ENCODE data around the gene IRGC.

Gene IRGC

DNA sequence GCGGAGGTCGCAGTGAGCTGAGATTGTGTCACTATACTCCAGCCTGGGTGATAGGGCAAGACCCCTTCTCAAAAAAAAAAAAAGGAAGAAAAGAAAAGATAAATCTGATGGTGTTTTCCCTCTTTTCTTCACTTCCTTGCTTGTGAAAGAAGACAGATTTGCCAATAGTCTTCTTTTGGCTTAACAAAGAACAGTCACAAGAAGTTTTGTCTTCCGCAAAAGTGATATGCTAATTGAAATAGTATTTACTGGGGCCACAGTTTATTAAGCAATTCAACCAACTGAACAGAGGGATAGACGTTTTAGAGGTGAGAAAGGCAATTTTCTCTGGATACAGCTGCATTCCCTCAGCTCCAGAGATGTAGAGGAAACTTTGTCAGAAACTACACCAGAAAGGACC lies 23.0 kb upstream of the IRGC start:
- no peaks in the 10 kb centered on the region for H3K9me3 ChIP-seq (ENCODE audit: insufficient read depth, low read length)
- no peak overlapping the region for H3K4me3 ChIP-seq (ENCODE audit: insufficient read depth, low read length, poor library complexity, severe bottlenecking)
- H4K20me1 ChIP-seq (ENCODE audit: low read depth, low read length): no peaks in the 10 kb centered on the region
- no peak overlapping the region for H2AFZ ChIP-seq (ENCODE audit: low read depth, low read length, severe bottlenecking)
- H3F3A ChIP-seq (ENCODE audit: insufficient read depth): no peaks in the 10 kb centered on the region
- H3K79me2 ChIP-seq (ENCODE audit: insufficient read depth, low read length): no peaks in the 10 kb centered on the region
- no peaks in the 10 kb centered on the region for H3K27me3 ChIP-seq (ENCODE audit: low read length)
- no peak overlapping the region for H3K4me2 ChIP-seq (ENCODE audit: low read depth, low read length, poor library complexity, severe bottlenecking)
- H3K9me2 ChIP-seq (replicated peaks; ENCODE audit: insufficient read depth, low read length): no peaks in the 10 kb centered on the region
- TF ChIP-seq, protein P1, sequence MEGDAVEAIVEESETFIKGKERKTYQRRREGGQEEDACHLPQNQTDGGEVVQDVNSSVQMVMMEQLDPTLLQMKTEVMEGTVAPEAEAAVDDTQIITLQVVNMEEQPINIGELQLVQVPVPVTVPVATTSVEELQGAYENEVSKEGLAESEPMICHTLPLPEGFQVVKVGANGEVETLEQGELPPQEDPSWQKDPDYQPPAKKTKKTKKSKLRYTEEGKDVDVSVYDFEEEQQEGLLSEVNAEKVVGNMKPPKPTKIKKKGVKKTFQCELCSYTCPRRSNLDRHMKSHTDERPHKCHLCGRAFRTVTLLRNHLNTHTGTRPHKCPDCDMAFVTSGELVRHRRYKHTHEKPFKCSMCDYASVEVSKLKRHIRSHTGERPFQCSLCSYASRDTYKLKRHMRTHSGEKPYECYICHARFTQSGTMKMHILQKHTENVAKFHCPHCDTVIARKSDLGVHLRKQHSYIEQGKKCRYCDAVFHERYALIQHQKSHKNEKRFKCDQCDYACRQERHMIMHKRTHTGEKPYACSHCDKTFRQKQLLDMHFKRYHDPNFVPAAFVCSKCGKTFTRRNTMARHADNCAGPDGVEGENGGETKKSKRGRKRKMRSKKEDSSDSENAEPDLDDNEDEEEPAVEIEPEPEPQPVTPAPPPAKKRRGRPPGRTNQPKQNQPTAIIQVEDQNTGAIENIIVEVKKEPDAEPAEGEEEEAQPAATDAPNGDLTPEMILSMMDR (IDR thresholded peaks at IDR 0.05; ENCODE audit: insufficient read depth, low read length, poor library complexity, severe bottlenecking): no peak
- TF ChIP-seq EZH2phosphoT487 (conservative IDR thresholded peaks at IDR 0.05; ENCODE audit: low read length): no peak
- H3K36me3 ChIP-seq (ENCODE audit: low read length): no peaks in the 10 kb centered on the region
- H3K27ac ChIP-seq (ENCODE audit: low read depth, low read length): no peak overlapping the region
- H3K9ac ChIP-seq (ENCODE audit: low read length): no peak overlapping the region

DNA sequence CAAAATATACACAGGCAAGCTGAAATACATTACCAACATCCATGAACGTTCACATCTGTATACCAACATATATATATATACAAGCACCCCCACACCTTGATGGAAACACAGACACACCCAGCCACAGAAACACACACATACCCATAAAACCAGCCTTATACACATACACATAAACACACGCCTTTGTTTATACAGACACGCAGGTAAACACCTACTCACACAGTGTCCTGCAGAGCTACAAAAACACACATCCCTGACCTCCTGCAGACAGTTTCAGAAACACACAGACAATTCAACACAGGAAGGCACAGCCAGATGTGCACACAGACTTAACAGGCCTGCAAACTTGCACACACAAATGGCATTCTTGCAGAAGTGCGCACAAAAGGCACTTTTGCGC lies 21.3 kb upstream of the IRGC start:
- no peaks in the 10 kb centered on the region for H3K9me2 ChIP-seq (replicated peaks; ENCODE audit: insufficient read depth, low read length)
- no peak overlapping the region for H2AFZ ChIP-seq (ENCODE audit: low read depth, low read length, severe bottlenecking)
- no peak overlapping the region for H3K27ac ChIP-seq (ENCODE audit: low read depth, low read length)
- no peaks in the 10 kb centered on the region for H3K36me3 ChIP-seq (ENCODE audit: low read length)
- no peak overlapping the region for H3K9ac ChIP-seq (ENCODE audit: low read length)
- H3K9me3 ChIP-seq (ENCODE audit: insufficient read depth, low read length): no peaks in the 10 kb centered on the region
- no peak overlapping the region for H3K4me3 ChIP-seq (ENCODE audit: insufficient read depth, low read length, poor library complexity, severe bottlenecking)
- H4K20me1 ChIP-seq (ENCODE audit: low read depth, low read length): no peaks in the 10 kb centered on the region
- H3K27me3 ChIP-seq (ENCODE audit: low read length): no peaks in the 10 kb centered on the region
- H3K4me2 ChIP-seq (ENCODE audit: low read depth, low read length, poor library complexity, severe bottlenecking): no peak overlapping the region
- no peaks in the 10 kb centered on the region for H3K79me2 ChIP-seq (ENCODE audit: insufficient read depth, low read length)
- H3F3A ChIP-seq (ENCODE audit: insufficient read depth): no peaks in the 10 kb centered on the region
- no peak for TF ChIP-seq EZH2phosphoT487 (conservative IDR thresholded peaks at IDR 0.05; ENCODE audit: low read length)
- TF ChIP-seq, protein P1 (IDR thresholded peaks at IDR 0.05; ENCODE audit: insufficient read depth, low read length, poor library complexity, severe bottlenecking): no peak

DNA sequence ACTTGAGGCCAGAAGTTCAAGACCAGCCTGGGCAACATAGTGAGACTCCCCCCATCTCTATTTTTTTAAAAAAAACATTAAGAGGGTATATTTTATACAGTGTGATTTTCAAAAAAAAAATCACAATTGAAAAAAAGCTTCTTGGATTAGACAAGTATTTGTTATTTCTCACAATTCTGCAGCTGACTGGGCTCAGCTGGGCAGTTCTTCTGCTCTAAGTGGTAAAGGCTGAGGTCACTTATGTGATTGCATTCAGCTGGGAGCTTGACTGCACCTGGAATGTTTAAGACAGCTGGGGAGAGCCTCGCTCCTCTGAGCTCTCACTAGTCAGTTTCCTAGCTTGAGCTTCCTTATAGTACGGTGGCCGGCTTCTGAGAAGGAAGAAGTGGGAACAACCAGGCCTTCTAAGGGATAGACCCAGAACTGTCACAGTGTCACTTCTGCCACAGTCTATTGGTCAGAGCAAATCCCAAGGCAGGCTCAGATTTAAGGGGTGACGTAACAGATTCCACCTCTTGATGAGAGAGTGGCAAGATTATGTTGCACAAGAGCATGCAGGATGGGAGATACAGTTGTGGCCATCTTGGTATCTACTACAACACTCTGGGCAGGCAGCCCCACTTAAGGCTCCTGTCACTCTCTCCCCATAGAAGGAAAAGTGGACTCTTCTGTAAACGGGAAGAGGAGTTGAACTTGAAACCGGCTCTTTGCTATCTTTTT lies 19.7 kb upstream of the IRGC start:
- Histone ChIP-seq H3K4me3 (ENCODE audit: insufficient read depth, low read length, poor library complexity, severe bottlenecking) (no peak overlapping the region), H3K9ac (ENCODE audit: low read length) (no peak overlapping the region), H3F3A (ENCODE audit: insufficient read depth) (no peaks in the 10 kb centered on the region), H3K9me3 (ENCODE audit: insufficient read depth, low read length) (no peaks in the 10 kb centered on the region), H3K36me3 (ENCODE audit: low read length) (no peaks in the 10 kb centered on the region), H3K79me2 (ENCODE audit: insufficient read depth, low read length) (no peaks in the 10 kb centered on the region), H3K4me2 (ENCODE audit: low read depth, low read length, poor library complexity, severe bottlenecking) (no peak overlapping the region), H3K27ac (ENCODE audit: low read depth, low read length) (no peak overlapping the region), H4K20me1 (ENCODE audit: low read depth, low read length) (no peaks in the 10 kb centered on the region), H3K27me3 (ENCODE audit: low read length) (no peaks in the 10 kb centered on the region), H3K9me2 (replicated peaks; ENCODE audit: insufficient read depth, low read length) (no peaks in the 10 kb centered on the region), H2AFZ (ENCODE audit: low read depth, low read length, severe bottlenecking) (no peak overlapping the region)
- TF ChIP-seq, protein P1 (IDR thresholded peaks at IDR 0.05; ENCODE audit: insufficient read depth, low read length, poor library complexity, severe bottlenecking): no peak
- no peak for TF ChIP-seq EZH2phosphoT487 (conservative IDR thresholded peaks at IDR 0.05; ENCODE audit: low read length)

Data from SU-DHL-6 (cell line).